Stimulated activated CD4-positive, alpha-beta T cell treated with anti-CD3 and anti-CD28 coated beads, Interleukin-1b, Interleukin-23, amount 100 ng/mL, for 4 hours (primary cell): ENCODE measurements around the gene ZNF3.

Experiments
- DNase-seq, 2 donors: peaks; one replicate each; pipeline ENCODE4 v3.0.0-alpha.2; 2020; ENCODE audit warnings: low read depth in 2 of 2

The ZNF3 gene

DNA sequence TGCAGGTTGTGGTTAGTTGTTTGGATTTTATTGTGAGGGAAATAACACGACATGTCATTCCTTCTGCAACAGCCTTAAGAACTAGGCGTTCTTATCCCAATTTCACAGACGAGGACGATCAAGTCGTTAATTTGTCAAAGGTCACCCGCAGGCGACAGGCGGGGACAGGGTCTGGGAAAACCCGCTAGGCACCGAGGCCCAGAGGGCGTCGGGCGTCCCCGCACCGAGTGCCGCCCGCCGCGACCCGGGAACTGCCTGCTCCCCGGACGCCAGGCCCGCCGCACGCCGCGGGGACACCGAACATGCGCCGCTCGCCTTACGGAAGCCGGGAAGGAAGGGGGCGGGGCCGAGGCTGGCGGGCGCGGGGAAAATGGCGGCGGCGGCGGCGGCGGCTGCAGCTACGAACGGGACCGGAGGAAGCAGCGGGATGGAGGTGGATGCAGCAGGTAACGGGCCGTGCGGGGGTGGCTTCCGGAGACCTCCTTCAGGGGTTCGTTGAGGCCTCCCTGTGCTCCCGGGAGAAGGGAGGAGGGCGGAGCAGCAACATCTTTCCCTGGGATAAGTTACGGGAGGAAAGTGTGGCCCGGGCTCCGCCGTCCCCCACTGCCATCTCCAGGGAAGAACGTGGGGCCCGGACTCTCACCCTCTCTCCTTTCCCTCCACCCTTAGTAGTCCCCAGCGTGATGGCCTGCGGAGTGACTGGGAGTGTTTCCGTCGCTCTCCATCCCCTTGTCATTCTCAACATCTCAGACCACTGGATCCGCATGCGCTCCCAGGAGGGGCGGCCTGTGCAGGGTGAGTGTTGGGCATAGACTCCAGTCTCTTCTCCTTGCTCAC, 7.3 kb upstream of the ZNF3 start, which contains the start of gene COPS6:
Gene COPS6, plus strand, starts transcription at position 349 of the 837 bp plus-strand sequence. Its CDS starts 22 bp downstream, at position 371.
- peak; percentile 85 to 90 for DNase-seq

DNA sequence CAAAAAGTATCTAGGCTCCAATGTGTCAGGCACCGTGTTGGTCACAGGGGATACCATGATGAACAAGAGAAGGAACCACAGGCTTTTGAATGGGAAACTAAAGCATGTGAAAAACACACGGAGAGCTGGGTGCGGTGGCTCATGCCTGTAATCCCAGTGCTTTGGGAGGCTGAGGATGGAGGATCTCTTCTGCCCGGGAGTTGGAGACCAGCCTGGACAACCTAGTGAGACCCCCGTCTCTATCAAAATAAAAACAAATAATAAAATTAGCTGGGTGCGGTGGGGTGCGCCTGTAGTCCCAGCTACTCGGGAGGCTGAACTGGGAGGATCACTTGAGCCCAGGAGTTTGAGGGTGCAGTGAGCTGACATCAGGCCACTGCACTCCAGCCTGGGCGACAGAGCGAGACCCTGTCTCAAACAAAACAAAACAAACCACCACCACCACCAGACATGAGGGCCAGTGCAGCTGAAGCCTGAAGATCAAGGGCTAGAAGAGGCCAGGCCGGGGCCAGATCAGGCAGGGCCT, 6.6 kb upstream of the ZNF3 start:
- no peak for DNase-seq

DNA sequence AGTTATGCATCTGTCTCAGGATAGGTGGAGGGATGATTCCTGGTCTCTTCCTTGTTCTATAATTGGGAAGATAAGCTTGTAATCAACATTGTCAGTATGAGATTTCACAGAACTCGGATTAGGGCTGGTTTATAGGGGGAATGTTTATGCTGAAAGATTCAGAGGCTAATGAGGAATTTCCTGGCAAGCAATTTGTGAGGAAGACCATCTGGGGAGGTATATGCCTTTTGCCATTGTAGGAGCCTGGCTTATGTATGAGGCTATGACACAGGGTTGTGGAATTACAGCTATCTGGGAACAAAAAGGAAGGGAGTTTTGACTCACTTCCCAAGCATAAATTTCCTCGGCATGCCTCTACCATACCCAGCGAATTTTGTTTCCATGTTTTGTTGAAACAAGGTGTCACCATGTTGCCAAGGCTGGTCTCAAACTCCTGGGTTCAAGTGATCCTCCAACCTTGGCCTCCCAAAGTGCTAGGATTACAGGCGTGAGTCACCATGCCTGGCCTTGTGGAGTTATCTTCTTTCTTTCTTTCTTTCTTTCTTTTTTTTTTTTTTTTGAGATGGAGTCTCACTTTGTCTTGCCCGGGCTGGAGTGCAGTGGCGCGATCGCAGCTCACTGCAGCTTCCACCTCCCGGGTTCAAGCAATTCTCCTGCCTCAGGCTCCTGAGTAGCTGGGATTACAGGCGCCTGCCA, 5.7 kb upstream of the ZNF3 start:
- DNase-seq: no peak

DNA sequence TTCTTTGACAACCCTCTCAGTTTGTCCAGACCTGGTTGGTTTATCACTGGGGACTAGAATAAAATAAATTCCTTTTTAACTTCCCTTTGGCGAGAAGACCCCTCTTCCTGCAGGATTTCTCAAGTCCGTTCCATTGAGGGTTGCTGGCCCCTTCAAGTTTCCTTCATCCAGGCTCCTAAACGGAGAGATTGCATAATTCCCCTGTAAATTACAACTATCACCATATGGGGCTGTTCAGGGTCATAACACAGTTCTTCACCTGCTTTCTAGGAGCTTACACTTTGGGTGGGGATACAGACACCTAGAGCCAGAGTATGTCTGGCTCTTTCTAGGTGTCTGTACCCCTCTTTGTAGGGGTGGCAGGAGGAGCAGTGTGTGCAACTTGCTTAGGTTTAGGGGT, 4.0 kb upstream of the ZNF3 start:
- no peak for DNase-seq

DNA sequence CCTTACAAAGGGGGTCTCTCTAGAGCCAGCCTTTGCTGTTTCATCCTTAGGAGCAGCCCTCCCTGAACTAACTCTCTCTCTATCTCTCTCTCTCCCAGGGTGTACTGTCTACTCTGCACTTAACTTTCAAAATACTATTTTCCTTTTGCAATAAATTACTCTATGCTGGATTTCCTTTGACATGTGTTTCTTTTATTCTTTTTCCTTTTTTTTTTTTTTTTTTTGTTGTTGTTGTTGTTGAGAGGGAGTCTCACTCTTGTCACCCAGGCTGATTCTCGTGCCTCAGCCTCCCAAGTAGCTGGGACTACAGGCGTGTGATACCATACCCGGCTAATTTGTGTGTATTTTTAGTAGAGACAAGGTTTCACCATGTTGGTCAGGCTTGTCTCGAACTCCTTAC, 1.5 kb upstream of the ZNF3 start:
- no peak for DNase-seq

DNA sequence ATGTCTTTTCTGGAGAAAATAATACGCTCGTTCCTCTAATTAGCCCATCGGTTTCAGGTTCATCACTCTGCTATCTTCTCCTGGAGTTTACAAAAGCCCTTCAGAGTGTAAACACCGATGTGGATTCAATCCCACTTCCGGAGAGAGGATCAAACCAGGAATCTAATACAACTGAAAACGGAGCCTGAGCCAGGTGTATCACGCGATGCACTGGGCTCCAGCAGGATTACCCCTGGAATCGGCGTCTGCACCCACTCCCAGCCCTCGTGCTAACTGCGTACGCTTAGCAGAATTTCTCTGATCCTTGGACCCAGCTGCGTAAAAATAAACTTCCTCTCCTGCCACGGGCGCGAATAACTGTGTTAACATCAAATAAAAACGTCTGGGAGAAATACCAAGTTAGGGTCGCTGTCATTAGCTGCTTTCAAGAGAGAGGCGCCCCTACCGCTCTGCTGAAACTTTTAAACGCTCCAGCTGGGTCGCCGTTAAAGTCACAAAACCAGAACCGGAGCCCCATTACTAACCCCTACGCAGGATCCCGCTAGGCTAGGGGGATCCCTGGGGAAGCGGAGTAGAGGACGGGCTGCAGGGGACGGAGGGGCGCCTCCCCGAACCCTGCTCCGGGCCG, 502 bp downstream of the ZNF3 start:
- no peak for DNase-seq

DNA sequence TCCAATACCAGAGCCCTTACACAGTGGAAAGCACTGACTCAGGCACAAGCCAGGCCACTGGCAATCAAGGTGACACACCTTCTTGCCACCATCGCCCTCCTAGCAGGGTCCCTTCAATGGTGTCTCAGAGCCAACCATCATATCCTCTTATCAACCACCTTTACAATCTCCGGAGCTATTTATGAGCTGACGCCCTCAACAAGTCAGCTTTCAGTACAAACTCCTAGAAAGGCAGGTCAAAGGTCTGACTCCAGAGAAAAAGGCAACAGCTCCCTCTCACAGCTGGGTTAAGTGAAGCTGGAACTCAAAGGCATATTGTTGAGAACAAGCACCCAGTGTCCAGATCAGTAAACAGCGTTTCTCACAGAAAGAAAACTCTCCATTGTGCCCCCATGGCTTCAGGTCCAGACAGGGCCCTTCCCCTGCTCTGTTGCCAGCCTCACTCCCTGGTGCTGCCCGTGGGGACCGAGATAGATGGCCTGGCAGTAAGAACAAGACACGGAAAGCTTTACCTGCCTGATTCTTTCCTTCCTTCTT, 2.4 kb downstream of the ZNF3 start:
- no peak for DNase-seq

DNA sequence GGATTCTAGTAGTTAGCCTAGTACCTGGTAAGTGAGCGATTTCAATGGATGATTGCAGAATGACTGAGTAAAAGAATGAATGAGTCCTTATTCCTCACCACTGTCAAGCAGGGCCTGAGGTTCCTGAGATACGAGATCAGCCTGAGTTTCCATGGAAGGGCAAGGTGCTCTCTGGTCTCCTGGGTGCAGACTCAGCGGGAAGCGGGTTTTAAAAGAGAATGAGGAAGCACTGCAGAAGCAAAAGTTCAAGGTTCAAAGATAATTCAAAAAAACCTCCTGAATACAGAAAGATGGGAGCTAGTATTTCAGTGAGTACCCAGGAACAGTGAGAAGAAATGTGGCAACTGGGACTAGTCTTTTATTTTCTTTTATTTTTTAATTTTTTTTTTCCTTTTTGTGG, 4.3 kb downstream of the ZNF3 start:
- no peak for DNase-seq

DNA sequence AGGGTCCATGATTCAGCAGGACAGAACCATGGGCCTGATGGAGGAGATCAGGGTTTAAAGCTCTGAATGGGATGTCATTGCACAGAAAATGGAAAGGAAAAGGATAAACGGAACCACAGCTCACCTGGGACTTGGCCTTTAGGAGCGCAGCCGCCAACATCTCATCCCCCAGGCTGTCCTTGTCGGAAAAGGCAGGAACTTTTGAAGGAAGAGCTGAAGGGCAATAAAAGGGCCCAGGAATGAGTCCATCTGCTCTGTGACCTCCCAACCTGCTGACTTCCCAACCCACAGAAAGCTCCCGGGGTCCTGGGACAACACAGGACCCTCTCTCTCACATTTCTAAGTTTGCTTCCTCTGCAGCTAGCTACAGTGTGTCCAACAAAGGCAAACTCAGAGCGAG, 6.1 kb downstream of the ZNF3 start:
- DNase-seq: no peak

DNA sequence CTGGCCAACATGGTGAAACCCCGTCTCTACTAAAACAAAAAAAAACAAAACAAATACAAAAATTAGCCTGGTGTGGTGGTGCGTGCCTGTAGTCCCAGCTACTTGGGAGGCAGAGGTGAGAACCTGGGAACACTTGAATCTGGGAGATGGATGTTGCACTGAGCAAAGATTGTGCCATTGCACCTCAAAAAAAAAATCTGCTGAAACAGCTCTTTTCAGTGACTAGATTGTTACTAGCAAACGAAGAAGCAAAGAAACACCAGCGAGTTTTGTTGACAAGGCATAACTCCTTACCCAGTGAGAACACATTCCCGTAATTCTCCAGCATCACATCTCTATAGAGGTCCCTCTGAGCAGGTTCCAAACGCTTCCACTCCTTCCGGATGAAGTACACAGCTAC, 6.7 kb downstream of the ZNF3 start:
- no peak for DNase-seq

DNA sequence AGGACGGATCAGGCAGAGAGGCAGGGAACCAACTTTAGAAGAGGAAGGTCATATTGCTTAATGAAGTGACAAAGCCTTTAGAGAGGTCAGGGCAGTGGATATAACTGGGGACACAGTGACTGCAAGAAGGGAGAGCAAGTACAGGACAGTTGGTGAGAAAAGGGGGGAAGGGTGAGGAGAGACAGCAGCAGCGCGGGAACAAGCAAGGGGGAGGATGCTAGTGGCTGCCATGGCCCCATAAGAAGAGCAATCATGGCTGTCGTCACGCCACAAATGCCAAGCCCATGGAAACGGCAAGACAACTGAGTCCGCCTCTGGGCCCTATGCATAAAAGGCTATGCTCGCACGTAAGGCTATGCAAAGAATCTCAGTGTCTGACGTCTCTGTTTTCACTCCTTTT, 9.1 kb downstream of the ZNF3 start:
- DNase-seq: no peak

DNA sequence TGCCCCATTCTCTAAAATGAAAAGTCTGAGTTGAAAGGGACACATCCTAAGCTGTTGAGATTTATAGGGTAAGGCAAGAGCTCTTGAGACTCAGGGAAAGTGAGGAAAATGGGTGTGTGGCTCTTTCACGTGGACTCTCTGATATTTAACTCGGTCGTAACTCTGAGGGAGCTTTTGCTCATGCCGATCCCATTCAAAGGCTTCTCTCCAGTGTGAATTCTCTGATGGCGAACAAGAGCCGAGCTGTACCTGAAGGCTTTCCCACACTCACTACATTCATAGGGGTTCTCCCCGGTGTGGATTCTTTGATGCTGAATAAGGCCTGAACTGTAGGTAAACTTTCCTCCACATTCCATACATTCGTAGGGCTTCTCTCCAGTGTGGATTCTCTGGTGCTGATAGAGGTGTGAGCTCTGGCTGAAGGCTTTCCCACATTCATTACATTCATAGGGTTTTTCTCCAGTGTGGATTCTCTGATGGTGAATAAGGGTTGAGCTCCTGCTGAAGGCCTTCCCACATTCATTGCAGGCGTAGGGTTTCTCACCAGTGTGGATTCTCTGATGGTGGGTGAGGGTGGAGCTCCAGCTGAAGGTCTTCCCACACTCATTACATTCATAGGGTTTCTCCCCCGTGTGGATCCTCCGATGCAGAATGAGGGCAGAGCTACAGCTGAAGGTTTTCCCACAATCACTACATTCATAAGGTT, 10.4 kb downstream of the ZNF3 start:
- DNase-seq: no peak

DNA sequence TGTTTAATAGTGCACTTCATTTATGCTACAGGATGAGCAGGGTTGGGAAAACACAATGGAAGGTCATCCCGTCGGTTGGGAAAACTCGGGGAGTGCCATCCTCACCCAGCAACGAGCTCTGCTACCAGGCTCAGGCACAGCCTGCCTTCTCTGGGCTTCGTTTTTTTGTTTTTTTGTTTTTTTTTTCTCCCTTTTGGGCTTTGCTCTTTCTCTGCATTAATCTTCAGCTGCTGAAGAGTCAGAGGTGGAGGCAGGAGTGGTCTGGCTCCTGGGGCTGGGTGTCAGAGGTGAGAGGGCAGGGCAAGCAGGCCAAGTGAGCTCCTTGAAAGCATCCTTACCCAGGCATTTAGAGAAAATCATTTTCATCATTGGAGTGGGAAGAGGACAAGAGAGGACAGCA, 11.5 kb downstream of the ZNF3 start:
- no peak for DNase-seq

DNA sequence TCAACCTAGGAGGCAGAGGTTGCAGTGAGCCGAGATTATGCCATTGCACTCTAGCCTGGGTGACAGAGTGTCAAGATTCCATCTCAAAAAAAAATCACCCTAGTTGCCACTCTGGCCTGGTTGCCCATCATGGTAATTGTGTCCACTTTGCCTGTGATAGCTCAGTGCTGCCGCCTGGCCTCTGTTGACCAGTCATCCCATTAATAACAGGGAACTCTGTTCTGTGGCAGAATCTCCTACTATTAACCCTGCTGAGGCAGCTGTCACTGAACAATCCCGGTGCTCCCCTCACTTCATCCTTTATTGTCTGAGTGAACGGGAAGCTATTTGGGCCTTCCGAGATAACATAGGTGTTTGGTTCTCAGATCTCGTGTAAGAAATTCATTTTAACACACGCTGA, 14.6 kb downstream of the ZNF3 start:
- no peak for DNase-seq

DNA sequence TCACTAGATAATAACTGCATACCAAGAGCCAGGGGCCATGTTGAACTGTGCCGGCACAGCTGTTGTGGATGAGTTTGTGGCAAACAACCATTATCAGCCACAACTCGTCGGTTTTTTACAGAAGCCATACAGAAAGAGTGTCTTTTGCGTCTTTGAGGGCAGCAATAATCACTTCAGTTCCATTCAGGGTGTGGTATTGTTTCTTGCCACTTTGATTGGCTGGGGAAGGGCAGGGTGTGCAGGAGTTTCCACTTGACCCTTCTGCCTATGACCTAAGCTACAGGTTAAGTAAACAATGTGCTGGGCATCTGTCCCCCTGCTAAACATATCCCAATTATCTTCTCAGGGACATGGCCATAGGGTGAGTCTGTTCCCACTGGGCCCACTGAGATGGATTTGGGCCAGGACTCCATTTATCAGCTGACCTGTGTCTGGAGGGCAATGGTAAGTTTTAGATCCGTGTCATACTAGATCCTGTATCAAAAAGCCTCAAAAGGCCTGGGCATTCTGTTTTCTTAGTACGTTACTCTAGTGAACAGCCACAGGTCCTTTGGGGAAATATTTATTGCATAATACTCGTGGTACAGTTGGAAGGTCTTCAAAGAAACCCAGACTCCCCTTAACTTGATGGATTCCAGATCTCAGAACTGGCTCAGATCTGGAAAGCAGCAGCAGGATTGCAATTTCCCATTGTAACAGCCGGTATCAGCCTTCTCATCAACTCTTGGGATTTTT, 15.9 kb downstream of the ZNF3 start:
- no peak for DNase-seq

DNA sequence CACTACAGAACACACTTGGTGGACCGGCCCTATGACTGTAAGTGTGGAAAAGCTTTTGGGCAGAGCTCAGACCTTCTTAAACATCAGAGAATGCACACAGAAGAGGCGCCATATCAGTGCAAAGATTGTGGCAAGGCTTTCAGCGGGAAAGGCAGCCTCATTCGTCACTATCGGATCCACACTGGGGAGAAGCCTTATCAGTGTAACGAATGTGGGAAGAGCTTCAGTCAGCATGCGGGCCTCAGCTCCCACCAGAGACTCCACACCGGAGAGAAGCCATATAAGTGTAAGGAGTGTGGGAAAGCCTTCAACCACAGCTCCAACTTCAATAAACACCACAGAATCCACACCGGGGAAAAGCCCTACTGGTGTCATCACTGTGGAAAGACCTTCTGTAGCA, 17.4 kb downstream of the ZNF3 start:
- no peak for DNase-seq

DNA sequence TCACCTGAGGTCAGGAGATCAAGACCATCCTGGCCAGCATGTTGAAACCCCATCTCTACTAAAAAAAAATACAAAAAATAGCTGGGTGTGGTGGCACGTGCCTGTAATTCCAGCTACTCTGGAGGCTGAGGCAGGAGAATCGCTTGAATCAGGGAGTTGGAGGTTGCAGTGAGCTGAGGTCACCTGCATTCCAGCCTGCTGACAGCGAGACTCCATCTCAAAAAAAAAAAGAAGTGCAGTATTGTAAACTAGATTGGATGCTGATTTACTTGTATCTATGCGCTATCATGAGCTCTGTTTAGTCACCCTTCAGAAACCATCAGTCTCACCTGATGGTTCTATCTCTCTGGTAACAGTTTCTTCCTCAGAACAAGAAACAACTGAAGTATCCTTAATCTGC, 18.1 kb downstream of the ZNF3 start:
- DNase-seq: no peak

DNA sequence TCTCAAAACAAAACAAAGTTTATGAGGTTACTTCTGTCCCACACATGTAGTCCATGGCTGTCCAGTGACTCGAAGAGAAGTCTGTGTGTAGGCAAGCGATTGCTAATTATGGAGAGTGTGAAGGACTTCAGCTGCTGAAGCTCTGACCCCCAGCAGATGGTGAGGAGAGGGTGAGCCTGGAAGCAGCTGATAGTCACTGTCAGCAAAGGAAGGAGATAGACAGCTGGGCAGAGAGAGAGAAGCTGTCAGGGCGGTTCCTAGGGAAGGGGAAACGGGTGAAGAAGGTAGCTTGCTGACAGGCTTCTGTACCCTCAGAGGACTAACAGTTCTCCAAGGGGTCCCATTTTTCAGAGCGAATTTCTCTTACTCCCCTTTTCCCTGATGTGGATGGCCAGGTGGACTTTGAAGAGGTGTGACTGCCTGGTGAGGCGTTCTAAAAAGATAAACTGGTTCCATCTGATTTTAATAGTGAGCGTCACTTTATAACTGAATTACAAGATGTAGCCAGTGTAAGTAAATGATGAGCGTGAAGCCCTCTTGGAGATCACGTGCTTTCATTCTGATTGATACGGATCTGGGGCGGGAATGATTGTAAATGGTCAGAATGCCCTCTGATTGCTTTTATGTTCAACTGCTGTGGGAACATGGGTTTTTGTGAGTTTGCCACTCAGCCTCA, 19.9 kb downstream of the ZNF3 start:
- no peak for DNase-seq

DNA sequence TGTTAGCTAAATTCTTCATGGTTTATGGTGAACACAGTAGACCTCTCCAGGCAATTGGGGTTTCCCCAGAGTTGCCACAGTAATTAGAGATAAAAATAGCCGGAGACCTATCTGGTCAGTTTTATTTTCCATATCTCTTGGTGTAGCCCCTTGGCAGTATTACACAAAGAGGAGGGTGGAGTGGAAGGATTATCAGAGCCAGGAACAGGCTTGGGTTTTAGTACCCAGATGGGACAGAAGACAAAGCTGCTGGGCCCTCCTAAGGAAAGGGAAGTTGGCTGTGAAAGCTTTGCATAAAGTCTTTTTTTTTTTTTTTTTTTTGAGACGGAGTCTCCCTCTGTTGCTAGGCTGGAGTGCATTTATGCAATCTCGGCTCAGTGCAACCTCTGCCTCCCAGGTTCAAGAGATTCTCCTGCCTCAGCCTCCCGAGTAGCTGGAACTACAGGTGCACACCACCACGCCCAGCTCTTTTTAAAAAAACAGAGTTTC, 22.2 kb downstream of the ZNF3 start:
- no peak for DNase-seq

DNA sequence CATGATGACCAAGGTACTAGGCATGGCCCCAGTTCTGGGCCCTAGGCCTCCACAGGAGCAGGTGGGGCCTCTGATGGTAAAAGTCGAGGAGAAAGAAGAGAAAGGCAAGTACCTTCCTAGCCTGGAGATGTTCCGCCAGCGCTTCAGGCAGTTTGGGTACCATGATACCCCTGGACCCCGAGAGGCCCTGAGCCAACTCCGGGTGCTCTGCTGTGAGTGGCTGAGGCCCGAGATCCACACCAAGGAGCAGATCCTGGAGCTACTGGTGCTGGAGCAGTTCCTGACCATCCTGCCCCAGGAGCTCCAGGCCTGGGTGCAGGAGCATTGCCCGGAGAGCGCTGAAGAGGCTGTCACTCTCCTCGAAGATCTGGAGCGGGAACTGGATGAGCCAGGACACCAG, 24.5 kb downstream of the ZNF3 start:
- no peak for DNase-seq
